OCI-LY1 (cell line): ENCODE results near the gene PRELID2.

Experiments
- H2AFZ ChIP-seq: fragments of 200-600 bp; sonication (generic), shearing (Covaris generic); 2 replicates; pipeline ENCODE4 v1.6.0; 2014; ENCODE audit warnings: antibody characterized with exemption, mild to moderate bottlenecking, low read length
- H3F3A ChIP-seq: fragments of 200-600 bp; sonication (generic), shearing (Covaris generic); 2 replicates; pipeline ENCODE4 v1.6.0; 2014; ENCODE audit warnings: mild to moderate bottlenecking, antibody characterized with exemption, low read length, moderate library complexity; ENCODE audit not compliant: insufficient read depth
- H3K27ac ChIP-seq: fragments of 200-600 bp; sonication (generic); 2 replicates; pipeline ENCODE4 v1.5.1; 2014; ENCODE audit warnings: low read length, mixed run types, mild to moderate bottlenecking, low read depth; ENCODE audit not compliant: poor library complexity, severe bottlenecking
- H3K27me3 ChIP-seq: fragments of 200-600 bp; sonication (generic); 2 replicates; pipeline ENCODE4 v1.6.0; 2014; ENCODE audit warnings: antibody characterized with exemption, mild to moderate bottlenecking, low read length, moderate library complexity; ENCODE audit not compliant: insufficient read depth
- H3K36me3 ChIP-seq: fragments of 200-600 bp; sonication (generic); 2 replicates; pipeline ENCODE4 v1.6.1; 2014; ENCODE audit warnings: mild to moderate bottlenecking, antibody characterized with exemption, low read length, moderate library complexity, mixed read lengths; ENCODE audit not compliant: insufficient read depth
- H3K4me1 ChIP-seq: fragments of 200-600 bp; sonication (generic); 2 replicates; pipeline ENCODE4 v1.5.1; 2014; ENCODE audit warnings: mild to moderate bottlenecking, low read length, moderate library complexity; ENCODE audit not compliant: insufficient read depth, severe bottlenecking
- H3K4me2 ChIP-seq: fragments of 200-600 bp; sonication (generic), shearing (Covaris generic); 2 replicates; pipeline ENCODE4 v1.6.1; 2014; ENCODE audit warnings: low read length
- H3K4me3 ChIP-seq: fragments of 200-600 bp; sonication (generic); 2 replicates; pipeline ENCODE4 v1.5.1; 2014; ENCODE audit warnings: low read length, low read depth, mild to moderate bottlenecking, mixed read lengths; ENCODE audit not compliant: poor library complexity, severe bottlenecking
- H3K79me2 ChIP-seq: fragments of 200-600 bp; shearing (Covaris generic); 2 replicates; pipeline ENCODE4 v1.6.1; 2016; ENCODE audit warnings: mixed run types, low read length, mixed read lengths; ENCODE audit not compliant: insufficient read depth
- H3K9ac ChIP-seq: fragments of 200-600 bp; sonication (generic), shearing (Covaris generic); 2 replicates; pipeline ENCODE4 v1.6.1; 2014; ENCODE audit warnings: mild to moderate bottlenecking, low read length, mixed read lengths
- H3K9me2 ChIP-seq: fragments of 200-600 bp; sonication (generic), shearing (Covaris generic); 2 replicates; pipeline ENCODE4 v1.6.1; 2014; ENCODE audit warnings: low read depth, mild to moderate bottlenecking, low read length, mixed read lengths
- H3K9me3 ChIP-seq: fragments of 200-600 bp; shearing (Covaris generic); 2 replicates; pipeline ENCODE4 v1.6.1; 2014; ENCODE audit warnings: low read length, mixed read lengths
- H4K20me1 ChIP-seq: fragments of 200-600 bp; sonication (generic), shearing (Covaris generic); 2 replicates; pipeline ENCODE4 v1.6.0; 2016; ENCODE audit warnings: mild to moderate bottlenecking, low read length; ENCODE audit not compliant: insufficient read depth
- CTCF ChIP-seq: fragments of 200-600 bp; sonication (generic), shearing (Covaris generic); IDR thresholded peaks from 2 replicates; pipeline ENCODE4 v1.5.1; 2017; ENCODE audit warnings: mild to moderate bottlenecking, antibody characterized with exemption, low read length, moderate library complexity, mixed read lengths
- EZH2 ChIP-seq: fragments of 200-600 bp; sonication (generic), shearing (Covaris generic); IDR thresholded peaks from 2 replicates; pipeline ENCODE4 v1.8.0; 2017; ENCODE audit warnings: borderline replicate concordance, mixed run types, mild to moderate bottlenecking, antibody characterized with exemption, low read length, moderate library complexity, mixed read lengths

The PRELID2 gene

DNA sequence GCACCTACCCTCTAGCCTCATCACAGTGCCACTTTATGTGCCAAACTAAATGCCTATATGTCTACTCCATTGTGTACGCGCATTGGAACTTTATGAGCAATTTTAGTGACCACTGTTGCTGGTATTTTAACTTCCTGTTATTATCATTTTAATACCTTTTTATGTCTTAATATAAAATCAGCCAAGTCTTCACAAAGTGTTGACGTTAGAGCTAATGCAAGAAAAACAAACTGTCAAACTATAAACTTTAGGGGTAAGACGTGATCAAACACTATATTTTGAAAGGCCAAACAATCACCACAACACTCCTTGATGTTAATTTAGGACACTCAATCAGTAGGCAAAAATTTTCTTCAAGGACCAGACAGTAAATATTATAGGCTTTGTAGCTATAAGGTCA is 73.9 kb downstream of the PRELID2 start:
- H3K9me2 ChIP-seq, result no peaks in the 10 kb centered on the region
- no peaks in the 10 kb centered on the region for H3F3A ChIP-seq
- H3K4me3 ChIP-seq, result no peak overlapping the region
- no peak overlapping the region for H3K27ac ChIP-seq
- no peaks in the 10 kb centered on the region for H3K36me3 ChIP-seq
- H2AFZ ChIP-seq, result no peak overlapping the region
- H3K4me2 ChIP-seq, result no peak overlapping the region
- H3K79me2 ChIP-seq, result no peaks in the 10 kb centered on the region
- no peak overlapping the region for H3K9ac ChIP-seq
- no peaks in the 10 kb centered on the region for H3K27me3 ChIP-seq
- TF ChIP-seq EZH2 (no peak), CTCF (no peak)
- H3K9me3 ChIP-seq, result no peaks in the 10 kb centered on the region
- no peaks in the 10 kb centered on the region for H3K4me1 ChIP-seq
- no peaks in the 10 kb centered on the region for H4K20me1 ChIP-seq

DNA sequence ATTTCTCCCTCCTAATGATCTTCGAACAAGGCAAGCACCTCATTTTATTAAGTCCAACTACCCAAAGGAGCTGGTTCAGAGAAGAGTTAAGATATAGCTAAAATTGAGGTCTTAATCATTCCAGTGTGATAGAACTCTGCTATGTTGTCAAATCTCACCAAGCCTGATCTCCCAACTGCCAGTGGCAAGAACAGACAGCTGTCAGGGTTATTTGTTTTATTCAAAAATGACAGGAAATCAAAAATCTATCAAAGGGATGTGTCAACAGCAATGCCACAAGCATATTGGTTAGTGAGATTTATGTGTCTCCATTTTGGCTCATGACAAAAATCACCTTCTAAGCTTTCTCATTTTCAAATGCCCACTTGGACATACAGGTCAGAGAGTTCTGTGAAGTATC is 74.5 kb downstream of the PRELID2 start:
- no peak for TF ChIP-seq EZH2
- no peak for TF ChIP-seq CTCF
- Histone ChIP-seq H3K9me2 (no peaks in the 10 kb centered on the region), H3K27ac (no peak overlapping the region), H3K27me3 (no peaks in the 10 kb centered on the region), H3K79me2 (no peaks in the 10 kb centered on the region), H4K20me1 (no peaks in the 10 kb centered on the region), H2AFZ (no peak overlapping the region), H3F3A (no peaks in the 10 kb centered on the region), H3K4me2 (no peak overlapping the region), H3K4me3 (no peak overlapping the region), H3K9ac (no peak overlapping the region), H3K9me3 (no peaks in the 10 kb centered on the region), H3K36me3 (no peaks in the 10 kb centered on the region), H3K4me1 (no peaks in the 10 kb centered on the region)

GRCh38 chr5:145752947-145753346 is 82.2 kb downstream of the PRELID2 start:
- H3K27ac ChIP-seq, result no peak overlapping the region
- H3K9ac ChIP-seq, result no peak overlapping the region
- H3F3A ChIP-seq, result no peaks in the 10 kb centered on the region
- H3K4me2 ChIP-seq, result no peak overlapping the region
- no peak for TF ChIP-seq EZH2
- TF ChIP-seq CTCF, result no peak
- no peaks in the 10 kb centered on the region for H3K9me2 ChIP-seq
- H3K9me3 ChIP-seq, result no peaks in the 10 kb centered on the region
- no peaks in the 10 kb centered on the region for H3K36me3 ChIP-seq
- no peak overlapping the region for H3K4me3 ChIP-seq
- H4K20me1 ChIP-seq, result no peaks in the 10 kb centered on the region
- H3K27me3 ChIP-seq, result no peaks in the 10 kb centered on the region
- no peaks in the 10 kb centered on the region for H3K4me1 ChIP-seq
- no peak overlapping the region for H2AFZ ChIP-seq
- H3K79me2 ChIP-seq, result no peaks in the 10 kb centered on the region
